ENCODE measurements around the gene KCNE4.

KCNE4 gene

DNA sequence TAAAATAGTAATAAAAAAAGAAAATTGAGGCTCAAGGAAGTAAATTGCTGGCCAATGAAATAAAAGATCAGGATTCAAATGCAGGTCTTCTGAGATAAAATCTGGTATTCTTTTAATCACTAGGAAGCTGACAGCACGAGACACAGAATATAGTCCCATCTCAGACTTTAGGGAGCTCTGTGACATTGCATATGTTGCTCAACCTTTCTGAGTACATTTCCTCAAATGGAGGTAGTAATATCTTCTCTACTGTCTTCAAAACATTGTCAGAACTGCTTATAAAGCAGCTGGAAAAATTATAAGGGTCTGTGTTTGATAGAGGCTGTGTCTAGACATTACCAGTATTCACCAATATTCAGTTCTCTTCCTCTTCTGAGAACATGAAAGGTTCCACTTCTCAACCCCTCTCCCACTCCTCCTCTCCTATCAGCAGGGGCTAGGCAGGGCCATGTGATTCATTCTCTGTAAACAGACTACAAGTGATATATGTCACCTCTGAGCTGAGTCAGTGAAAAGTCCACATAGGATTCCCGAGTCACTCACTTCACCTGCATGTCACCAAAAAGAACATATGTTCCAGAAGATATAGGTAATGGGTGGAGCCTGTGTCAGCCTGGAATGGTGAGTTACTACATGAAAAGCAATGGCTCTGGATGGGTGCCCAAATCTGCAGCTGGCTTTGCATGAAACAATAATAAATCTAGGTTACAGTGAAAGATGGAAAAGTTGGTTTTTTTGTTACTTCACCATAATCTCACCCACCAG is 7.1 kb downstream of the KCNE4 start:
- Histone ChIP-seq H3K4me1 (ENCODE audit: control insufficient read depth, low read length) (no peaks in the 10 kb centered on the region), H3K9me3 (ENCODE audit: control insufficient read depth, insufficient read depth, low read length) (no peaks in the 10 kb centered on the region), H3K36me3 (ENCODE audit: control insufficient read depth, low read length) (no peaks in the 10 kb centered on the region), H3K4me3 (ENCODE audit: low read length) (no peak overlapping the region), H3K27me3 (ENCODE audit: control insufficient read depth, low read length) (no peaks in the 10 kb centered on the region), H3F3A (ENCODE audit: control insufficient read depth, insufficient read depth) (no peaks in the 10 kb centered on the region), H3K79me2 (ENCODE audit: control insufficient read depth, low read length) (no peaks in the 10 kb centered on the region), H3K4me2 (ENCODE audit: low read length) (no peak overlapping the region), H3K27ac (ENCODE audit: low read depth, low read length) (no peak overlapping the region), H4K20me1 (ENCODE audit: control insufficient read depth, insufficient read depth, low read depth, low read length) (no peaks in the 10 kb centered on the region), H3K9me2 (replicated peaks; ENCODE audit: control insufficient read depth, low read length) (no peaks in the 10 kb centered on the region)
- TF ChIP-seq, protein P1, sequence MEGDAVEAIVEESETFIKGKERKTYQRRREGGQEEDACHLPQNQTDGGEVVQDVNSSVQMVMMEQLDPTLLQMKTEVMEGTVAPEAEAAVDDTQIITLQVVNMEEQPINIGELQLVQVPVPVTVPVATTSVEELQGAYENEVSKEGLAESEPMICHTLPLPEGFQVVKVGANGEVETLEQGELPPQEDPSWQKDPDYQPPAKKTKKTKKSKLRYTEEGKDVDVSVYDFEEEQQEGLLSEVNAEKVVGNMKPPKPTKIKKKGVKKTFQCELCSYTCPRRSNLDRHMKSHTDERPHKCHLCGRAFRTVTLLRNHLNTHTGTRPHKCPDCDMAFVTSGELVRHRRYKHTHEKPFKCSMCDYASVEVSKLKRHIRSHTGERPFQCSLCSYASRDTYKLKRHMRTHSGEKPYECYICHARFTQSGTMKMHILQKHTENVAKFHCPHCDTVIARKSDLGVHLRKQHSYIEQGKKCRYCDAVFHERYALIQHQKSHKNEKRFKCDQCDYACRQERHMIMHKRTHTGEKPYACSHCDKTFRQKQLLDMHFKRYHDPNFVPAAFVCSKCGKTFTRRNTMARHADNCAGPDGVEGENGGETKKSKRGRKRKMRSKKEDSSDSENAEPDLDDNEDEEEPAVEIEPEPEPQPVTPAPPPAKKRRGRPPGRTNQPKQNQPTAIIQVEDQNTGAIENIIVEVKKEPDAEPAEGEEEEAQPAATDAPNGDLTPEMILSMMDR (IDR thresholded peaks at IDR 0.05; ENCODE audit: low read depth, low read length, poor library complexity, severe bottlenecking) = no peak
- no peak for TF ChIP-seq EZH2phosphoT487 (IDR thresholded peaks at IDR 0.05; ENCODE audit: borderline replicate concordance, low read length)

DNA sequence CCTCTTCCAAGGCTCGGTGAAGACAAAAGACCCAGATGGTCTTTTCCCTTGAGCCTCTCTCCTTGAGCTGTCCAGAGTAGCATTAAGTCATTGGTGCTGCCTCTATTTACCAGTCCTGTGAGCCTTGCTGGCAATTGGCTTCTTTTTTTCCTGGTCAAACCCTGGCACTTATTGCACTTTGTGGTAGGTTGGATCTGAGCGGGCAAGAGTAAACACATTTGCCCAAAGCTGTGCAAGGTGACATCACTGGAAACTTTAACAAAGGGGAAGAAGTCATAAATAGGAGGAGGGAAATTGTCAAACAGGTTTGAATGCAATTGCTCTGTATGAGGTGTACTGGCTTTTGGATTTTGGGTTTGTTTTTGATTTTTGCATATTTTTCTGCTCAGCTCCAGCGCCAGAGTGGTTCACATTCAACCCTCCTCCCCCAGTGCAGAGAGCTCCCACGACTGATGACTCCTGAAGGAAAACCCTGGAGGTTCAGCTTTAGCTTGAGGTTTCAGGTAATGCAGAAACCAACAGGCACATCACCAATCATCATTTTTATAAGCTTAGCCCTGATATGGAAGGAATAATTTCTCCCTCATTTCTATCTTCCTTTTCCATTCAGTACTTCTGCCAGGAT is 8.3 kb downstream of the KCNE4 start:
- no peaks in the 10 kb centered on the region for H3F3A ChIP-seq (ENCODE audit: control insufficient read depth, insufficient read depth)
- no peak overlapping the region for H3K4me3 ChIP-seq (ENCODE audit: low read length)
- no peak overlapping the region for H3K4me2 ChIP-seq (ENCODE audit: low read length)
- H4K20me1 ChIP-seq (ENCODE audit: control insufficient read depth, insufficient read depth, low read depth, low read length) = no peaks in the 10 kb centered on the region
- no peaks in the 10 kb centered on the region for H3K9me2 ChIP-seq (replicated peaks; ENCODE audit: control insufficient read depth, low read length)
- H3K36me3 ChIP-seq (ENCODE audit: control insufficient read depth, low read length) = no peaks in the 10 kb centered on the region
- H3K27me3 ChIP-seq (ENCODE audit: control insufficient read depth, low read length) = no peaks in the 10 kb centered on the region
- no peaks in the 10 kb centered on the region for H3K9me3 ChIP-seq (ENCODE audit: control insufficient read depth, insufficient read depth, low read length)
- H3K27ac ChIP-seq (ENCODE audit: low read depth, low read length) = no peak overlapping the region
- no peaks in the 10 kb centered on the region for H3K79me2 ChIP-seq (ENCODE audit: control insufficient read depth, low read length)
- H3K4me1 ChIP-seq (ENCODE audit: control insufficient read depth, low read length) = no peaks in the 10 kb centered on the region
- TF ChIP-seq EZH2phosphoT487 (IDR thresholded peaks at IDR 0.05; ENCODE audit: borderline replicate concordance, low read length) = no peak
- TF ChIP-seq, protein P1 (IDR thresholded peaks at IDR 0.05; ENCODE audit: low read depth, low read length, poor library complexity, severe bottlenecking) = no peak

DNA sequence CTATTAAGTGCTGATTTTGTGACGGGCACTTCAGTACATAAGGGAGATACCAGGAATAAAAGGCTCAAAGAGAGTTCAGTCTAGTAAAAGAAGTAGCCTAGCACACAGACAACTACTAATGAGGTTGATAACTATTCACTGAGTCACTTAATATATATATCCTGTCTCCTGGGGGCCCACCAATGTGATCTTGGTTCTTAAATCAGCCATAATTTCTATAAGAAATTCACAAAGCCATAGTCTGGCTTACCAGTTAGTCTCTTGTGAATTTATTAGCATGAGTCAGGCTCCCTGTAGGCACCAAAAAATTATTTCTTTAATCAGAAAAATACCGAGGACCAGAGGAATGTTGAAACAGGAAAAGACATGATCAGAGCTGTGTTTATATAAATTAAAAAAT is 10.4 kb downstream of the KCNE4 start:
- no peak overlapping the region for H3K4me2 ChIP-seq (ENCODE audit: low read length)
- no peaks in the 10 kb centered on the region for H4K20me1 ChIP-seq (ENCODE audit: control insufficient read depth, insufficient read depth, low read depth, low read length)
- no peaks in the 10 kb centered on the region for H3K9me2 ChIP-seq (replicated peaks; ENCODE audit: control insufficient read depth, low read length)
- H3K36me3 ChIP-seq (ENCODE audit: control insufficient read depth, low read length) = no peaks in the 10 kb centered on the region
- no peaks in the 10 kb centered on the region for H3F3A ChIP-seq (ENCODE audit: control insufficient read depth, insufficient read depth)
- no peak overlapping the region for H3K4me3 ChIP-seq (ENCODE audit: low read length)
- H3K27me3 ChIP-seq (ENCODE audit: control insufficient read depth, low read length) = no peaks in the 10 kb centered on the region
- H3K79me2 ChIP-seq (ENCODE audit: control insufficient read depth, low read length) = no peaks in the 10 kb centered on the region
- no peak overlapping the region for H3K27ac ChIP-seq (ENCODE audit: low read depth, low read length)
- no peaks in the 10 kb centered on the region for H3K4me1 ChIP-seq (ENCODE audit: control insufficient read depth, low read length)
- no peaks in the 10 kb centered on the region for H3K9me3 ChIP-seq (ENCODE audit: control insufficient read depth, insufficient read depth, low read length)
- TF ChIP-seq EZH2phosphoT487 (IDR thresholded peaks at IDR 0.05; ENCODE audit: borderline replicate concordance, low read length) = no peak
- TF ChIP-seq, protein P1 (IDR thresholded peaks at IDR 0.05; ENCODE audit: low read depth, low read length, poor library complexity, severe bottlenecking) = no peak
